ENCODE results near the gene PTPRT.

The PTPRT gene

GRCh38 chr20:42703744-42704143 lies 486.0 kb downstream of the PTPRT start:
- no peaks in the 10 kb centered on the region for H3K79me2 ChIP-seq (ENCODE audit: control insufficient read depth, insufficient read depth, low read length, unreplicated experiment)
- H3K36me3 ChIP-seq (ENCODE audit: insufficient read depth, low read length) = no peaks in the 10 kb centered on the region
- no peak overlapping the region for H2AFZ ChIP-seq (ENCODE audit: low read length, unreplicated experiment)
- no peak overlapping the region for H3K4me3 ChIP-seq (ENCODE audit: low read depth, low read length)
- H3K4me1 ChIP-seq (ENCODE audit: control insufficient read depth, insufficient read depth, low read length, unreplicated experiment) = no peaks in the 10 kb centered on the region
- H3K27me3 ChIP-seq (ENCODE audit: insufficient read depth, low read length) = no peaks in the 10 kb centered on the region
- no peak overlapping the region for H3K27ac ChIP-seq (ENCODE audit: low read depth, low read length)

- Histone ChIP-seq H3K36me3 (ENCODE audit: insufficient read depth, low read length) (no peaks in the 10 kb centered on the region), H3K79me2 (ENCODE audit: control insufficient read depth, insufficient read depth, low read length, unreplicated experiment) (no peaks in the 10 kb centered on the region), H3K4me1 (ENCODE audit: control insufficient read depth, insufficient read depth, low read length, unreplicated experiment) (no peaks in the 10 kb centered on the region), H3K27ac (ENCODE audit: low read depth, low read length) (no peak overlapping the region), H3K4me3 (ENCODE audit: low read depth, low read length) (no peak overlapping the region), H2AFZ (ENCODE audit: low read length, unreplicated experiment) (no peak overlapping the region), H3K27me3 (ENCODE audit: insufficient read depth, low read length) (no peaks in the 10 kb centered on the region)
Measured at GRCh38 chr20:42701948-42702347, 487.8 kb downstream of the PTPRT start.

GRCh38 chr20:42700372-42700771 lies 489.3 kb downstream of the PTPRT start:
- Histone ChIP-seq H3K27ac (ENCODE audit: low read depth, low read length) (no peak overlapping the region), H3K27me3 (ENCODE audit: insufficient read depth, low read length) (no peaks in the 10 kb centered on the region), H3K36me3 (ENCODE audit: insufficient read depth, low read length) (no peaks in the 10 kb centered on the region), H3K4me1 (ENCODE audit: control insufficient read depth, insufficient read depth, low read length, unreplicated experiment) (no peaks in the 10 kb centered on the region), H2AFZ (ENCODE audit: low read length, unreplicated experiment) (no peak overlapping the region), H3K4me3 (ENCODE audit: low read depth, low read length) (no peak overlapping the region), H3K79me2 (ENCODE audit: control insufficient read depth, insufficient read depth, low read length, unreplicated experiment) (no peaks in the 10 kb centered on the region)

GRCh38 chr20:42697962-42698361 lies 491.7 kb downstream of the PTPRT start:
- Histone ChIP-seq H3K27me3 (ENCODE audit: insufficient read depth, low read length) (no peaks in the 10 kb centered on the region), H3K4me3 (ENCODE audit: low read depth, low read length) (no peak overlapping the region), H3K27ac (ENCODE audit: low read depth, low read length) (no peak overlapping the region), H3K36me3 (ENCODE audit: insufficient read depth, low read length) (no peaks in the 10 kb centered on the region), H3K4me1 (ENCODE audit: control insufficient read depth, insufficient read depth, low read length, unreplicated experiment) (no peaks in the 10 kb centered on the region), H3K79me2 (ENCODE audit: control insufficient read depth, insufficient read depth, low read length, unreplicated experiment) (no peaks in the 10 kb centered on the region), H2AFZ (ENCODE audit: low read length, unreplicated experiment) (no peak overlapping the region)

GRCh38 chr20:42690842-42691437 lies 498.8 kb downstream of the PTPRT start:
- H3K27me3 ChIP-seq (ENCODE audit: insufficient read depth, low read length) = no peaks in the 10 kb centered on the region
- H2AFZ ChIP-seq (ENCODE audit: low read length, unreplicated experiment) = no peak overlapping the region
- no peak overlapping the region for H3K4me3 ChIP-seq (ENCODE audit: low read depth, low read length)
- H3K4me1 ChIP-seq (ENCODE audit: control insufficient read depth, insufficient read depth, low read length, unreplicated experiment) = no peaks in the 10 kb centered on the region
- H3K79me2 ChIP-seq (ENCODE audit: control insufficient read depth, insufficient read depth, low read length, unreplicated experiment) = no peaks in the 10 kb centered on the region
- no peaks in the 10 kb centered on the region for H3K36me3 ChIP-seq (ENCODE audit: insufficient read depth, low read length)
- no peak overlapping the region for H3K27ac ChIP-seq (ENCODE audit: low read depth, low read length)

GRCh38 chr20:42688576-42688975 lies 501.1 kb downstream of the PTPRT start:
- H3K27me3 ChIP-seq (ENCODE audit: insufficient read depth, low read length) = no peaks in the 10 kb centered on the region

GRCh38 chr20:42686057-42686456 lies 503.6 kb downstream of the PTPRT start:
- no peak overlapping the region for H2AFZ ChIP-seq (ENCODE audit: low read length, unreplicated experiment)
- H3K27me3 ChIP-seq (ENCODE audit: insufficient read depth, low read length) = no peaks in the 10 kb centered on the region
- no peaks in the 10 kb centered on the region for H3K36me3 ChIP-seq (ENCODE audit: insufficient read depth, low read length)
- H3K79me2 ChIP-seq (ENCODE audit: control insufficient read depth, insufficient read depth, low read length, unreplicated experiment) = no peaks in the 10 kb centered on the region
- no peak overlapping the region for H3K4me3 ChIP-seq (ENCODE audit: low read depth, low read length)
- no peak overlapping the region for H3K27ac ChIP-seq (ENCODE audit: low read depth, low read length)
- H3K4me1 ChIP-seq (ENCODE audit: control insufficient read depth, insufficient read depth, low read length, unreplicated experiment) = no peaks in the 10 kb centered on the region

More at GRCh38 chr20:42688576-42688975, 501.1 kb downstream of the PTPRT start:
- H3K4me1 ChIP-seq (ENCODE audit: control insufficient read depth, insufficient read depth, low read length, unreplicated experiment) = no peaks in the 10 kb centered on the region
- H3K4me3 ChIP-seq (ENCODE audit: low read depth, low read length) = no peak overlapping the region
- no peak overlapping the region for H3K27ac ChIP-seq (ENCODE audit: low read depth, low read length)
- no peaks in the 10 kb centered on the region for H3K79me2 ChIP-seq (ENCODE audit: control insufficient read depth, insufficient read depth, low read length, unreplicated experiment)
- H3K36me3 ChIP-seq (ENCODE audit: insufficient read depth, low read length) = no peaks in the 10 kb centered on the region
- H2AFZ ChIP-seq (ENCODE audit: low read length, unreplicated experiment) = no peak overlapping the region

- no peaks in the 10 kb centered on the region for H3K36me3 ChIP-seq (ENCODE audit: insufficient read depth, low read length)
- H3K27ac ChIP-seq (ENCODE audit: low read depth, low read length) = no peak overlapping the region
- no peak overlapping the region for H2AFZ ChIP-seq (ENCODE audit: low read length, unreplicated experiment)
- no peaks in the 10 kb centered on the region for H3K27me3 ChIP-seq (ENCODE audit: insufficient read depth, low read length)
- no peak overlapping the region for H3K4me3 ChIP-seq (ENCODE audit: low read depth, low read length)
- no peaks in the 10 kb centered on the region for H3K4me1 ChIP-seq (ENCODE audit: control insufficient read depth, insufficient read depth, low read length, unreplicated experiment)
- H3K79me2 ChIP-seq (ENCODE audit: control insufficient read depth, insufficient read depth, low read length, unreplicated experiment) = no peaks in the 10 kb centered on the region
Measured at GRCh38 chr20:42678895-42679294, 510.8 kb downstream of the PTPRT start.

- Histone ChIP-seq H3K27me3 (ENCODE audit: insufficient read depth, low read length) (no peaks in the 10 kb centered on the region), H2AFZ (ENCODE audit: low read length, unreplicated experiment) (no peak overlapping the region)
Measured at GRCh38 chr20:42656130-42656529, 533.6 kb downstream of the PTPRT start.

GRCh38 chr20:42652266-42652665 lies 537.4 kb downstream of the PTPRT start:
- Histone ChIP-seq H3K79me2 (ENCODE audit: control insufficient read depth, insufficient read depth, low read length, unreplicated experiment) (no peaks in the 10 kb centered on the region), H3K4me3 (ENCODE audit: low read depth, low read length) (no peak overlapping the region), H3K27me3 (ENCODE audit: insufficient read depth, low read length) (no peaks in the 10 kb centered on the region), H3K4me1 (ENCODE audit: control insufficient read depth, insufficient read depth, low read length, unreplicated experiment) (no peaks in the 10 kb centered on the region), H2AFZ (ENCODE audit: low read length, unreplicated experiment) (no peak overlapping the region), H3K36me3 (ENCODE audit: insufficient read depth, low read length) (no peaks in the 10 kb centered on the region), H3K27ac (ENCODE audit: low read depth, low read length) (no peak overlapping the region)

More at GRCh38 chr20:42656130-42656529, 533.6 kb downstream of the PTPRT start:
- Histone ChIP-seq H3K4me3 (ENCODE audit: low read depth, low read length) (no peak overlapping the region), H3K4me1 (ENCODE audit: control insufficient read depth, insufficient read depth, low read length, unreplicated experiment) (no peaks in the 10 kb centered on the region), H3K36me3 (ENCODE audit: insufficient read depth, low read length) (no peaks in the 10 kb centered on the region), H3K27ac (ENCODE audit: low read depth, low read length) (no peak overlapping the region), H3K79me2 (ENCODE audit: control insufficient read depth, insufficient read depth, low read length, unreplicated experiment) (no peaks in the 10 kb centered on the region)

- Histone ChIP-seq H3K27me3 (ENCODE audit: insufficient read depth, low read length) (no peaks in the 10 kb centered on the region), H3K36me3 (ENCODE audit: insufficient read depth, low read length) (no peaks in the 10 kb centered on the region), H3K4me3 (ENCODE audit: low read depth, low read length) (no peak overlapping the region), H3K79me2 (ENCODE audit: control insufficient read depth, insufficient read depth, low read length, unreplicated experiment) (no peaks in the 10 kb centered on the region), H3K27ac (ENCODE audit: low read depth, low read length) (no peak overlapping the region), H3K4me1 (ENCODE audit: control insufficient read depth, insufficient read depth, low read length, unreplicated experiment) (no peaks in the 10 kb centered on the region), H2AFZ (ENCODE audit: low read length, unreplicated experiment) (no peak overlapping the region)
Measured at GRCh38 chr20:42650191-42650746, 539.4 kb downstream of the PTPRT start.
